Kidney (tissue), 14 donors: ENCODE measurements around the gene RNASE13. TPM values are rescaled to one million over a fixed set of nuclear protein-coding genes. Genes with fewer than 3 reads are reported as not detected.

ENCODE experiments used
- DNase-seq, 5 donors: peaks; one replicate each; pipeline ENCODE4 v3.0.0-alpha.2; 2013 to 2020
- FAIRE-seq: peaks from 2 replicates; lab custom pipeline; 2012; peaks lifted over from hg19 to GRCh38; lab: Jason Lieb, UNC
- H3K27ac ChIP-seq, 2 donors: one replicate each; pipeline ENCODE4 v1.7.0; 2013; ENCODE audit warnings: low read depth in 2 of 2, low read length in 2 of 2, inconsistent platforms in 1 of 2
- H3K27me3 ChIP-seq: one replicate; pipeline ENCODE4 v1.7.1; 2013; ENCODE audit warnings: low read length, inconsistent platforms; ENCODE audit not compliant: control insufficient read depth, insufficient read depth
- H3K36me3 ChIP-seq, 3 donors: one replicate each; pipeline versions ENCODE4 v1.7.0 to v1.7.1; 2013; ENCODE audit warnings: low read length in 3 of 3, control low read depth in 1 of 3, inconsistent platforms in 1 of 3; ENCODE audit not compliant: insufficient read depth in 3 of 3, control insufficient read depth in 2 of 3
- H3K4me1 ChIP-seq, 3 donors: one replicate each; pipeline versions ENCODE4 v1.7.0 to v1.7.1; 2013; ENCODE audit warnings: low read length in 3 of 3, inconsistent platforms in 1 of 3, low read depth in 1 of 3; ENCODE audit not compliant: control insufficient read depth in 2 of 3, insufficient read depth in 2 of 3
- H3K4me3 ChIP-seq, 3 donors: one replicate each; pipeline versions ENCODE4 v1.7.0 to v1.8.1; 2013; ENCODE audit warnings: low read length in 3 of 3, control low read depth in 1 of 3, inconsistent platforms in 1 of 3
- H3K9ac ChIP-seq, 3 donors: one replicate each; pipeline versions ENCODE4 v1.7.0 to v1.7.1; 2013; ENCODE audit warnings: low read length in 3 of 3, control low read depth in 1 of 3, inconsistent platforms in 1 of 3
- H3K9me3 ChIP-seq, 3 donors: one replicate each; pipeline versions ENCODE4 v1.7.0 to v1.7.1; 2013; ENCODE audit warnings: low read length in 3 of 3, control low read depth in 1 of 3, inconsistent platforms in 1 of 3; ENCODE audit not compliant: control insufficient read depth in 2 of 3, insufficient read depth in 1 of 3
- CTCF ChIP-seq: IDR thresholded peaks from 3 replicates; pipeline ENCODE4 v1.5.1; 2012; ENCODE audit warnings: mild to moderate bottlenecking, moderate library complexity, borderline replicate concordance; ENCODE audit not compliant: insufficient read depth; ENCODE audit errors: extremely low read depth
- intact Hi-C: fragments of 100-400 bp; cut with DNase I; formaldehyde crosslinking; loops from one replicate; pipeline ENCODE4 v1.11.1; 2022
- polyA plus RNA-seq: library from polyadenylated mRNA; stranded (reverse); fragments of 350-450 nt; fragmentation: Illumina TruSeq; extraction: RNeasy Lipid Tissue Mini Kit (QIAGEN cat#74804); gene quantifications from one replicate; pipeline ENCODE4 v1.2.3, GENCODE V29; 2014; ENCODE audit warnings: low read depth, low replicate concordance; ENCODE audit not compliant: insufficient read depth
- total RNA-seq: library from RNA; stranded (reverse); fragmentation: NEBNext Ultra II Directional; extraction: Animal tissue kit (Norgen Biotek cat#: 25700); gene quantifications from one replicate; pipeline ENCODE4 v1.2.1, GENCODE V29; 2021
- donor health status: control.
- donor health status: control.
- donor health status: control.
- donor health status: control.
- donor health status: control.
- donor health status: DM: yes; HTN: yes; CAD: no.
- donor health status: Normal renal cell carcinoma (clear cell type).

The RNASE13 gene
- total and polyA plus RNA-seq, 2 donors from 2014 or later, result not detected

- no peak for DNase-seq
- H3K9ac ChIP-seq, result no peak overlapping the region
- H3K4me1 ChIP-seq, result peaks cover 4 to 17% (median 5%) of the 10 kb centered on the region in 3 donors
- no peak for FAIRE-seq
- no peak overlapping the region for H3K27ac ChIP-seq
- H3K9me3 ChIP-seq, result no peaks in the 10 kb centered on the region
- no peaks in the 10 kb centered on the region for H3K36me3 ChIP-seq
- intact Hi-C loops, result no loop called here
- no peak overlapping the region for H3K4me3 ChIP-seq
- TF ChIP-seq CTCF, result no peak
- no peaks in the 10 kb centered on the region for H3K27me3 ChIP-seq
These were observed 24.3 kb upstream of the RNASE13 start for GRCh38 chr14:21058903-21059302.

- Histone ChIP-seq H3K4me3 (no peak within 1 kb of the TSS), H3K9me3 (no peaks in the 10 kb centered on the region), H3K4me1 (peaks cover under 1 to 21% (median 5%) of the 10 kb centered on the region in 3 donors), H3K36me3 (no peaks in the 10 kb centered on the region), H3K9ac (no peak within 1 kb of the TSS), H3K27me3 (no peaks in the 10 kb centered on the region), H3K27ac (no peak within 1 kb of the TSS)
- FAIRE-seq, result no peak
- no peak for DNase-seq
- TF ChIP-seq CTCF, result no peak
- intact Hi-C loops, result no loop called here
These were observed 23.4 kb upstream of the RNASE13 start, which contains the start of gene RNASE8 for GRCh38 chr14:21057803-21058675. RNASE8 (plus strand) TSS chr14:21057822; CDS start chr14:21057893, 71 bp downstream.

GRCh38 chr14:21056520-21057163 lies 22.0 kb upstream of the RNASE13 start:
- Histone ChIP-seq H3K27ac (no peak overlapping the region), H3K9me3 (no peaks in the 10 kb centered on the region), H3K4me1 (peaks cover 0 to 21% (median 5%) of the 10 kb centered on the region in 3 donors), H3K9ac (no peak overlapping the region), H3K27me3 (no peaks in the 10 kb centered on the region), H3K36me3 (no peaks in the 10 kb centered on the region), H3K4me3 (no peak overlapping the region)
- intact Hi-C loops, result no loop called here
- no peak for FAIRE-seq
- no peak for TF ChIP-seq CTCF
- no peak for DNase-seq
